Fibroblast of villous mesenchyme (primary cell): Measurements from ENCODE around the gene TMBIM6. TPM values are rescaled to one million over a fixed set of nuclear protein-coding genes. Genes with fewer than 3 reads are reported as not detected.
"Not testable (repeated sequence)": the region's sequence is repeated elsewhere in the genome, so short reads cannot be mapped to it uniquely, and the experiment has no call there.

Experiments
- DNase-seq: peaks from one replicate; pipeline ENCODE4 v3.0.0-alpha.2; 2010; ENCODE audit warnings: low read depth
- H3K4me3 ChIP-seq: 2 replicates; pipeline ENCODE4 v1.5.1; 2011; ENCODE audit warnings: low read depth, mild to moderate bottlenecking, low read length
- total RNA-seq: library from RNA; depleted of rRNA; stranded (reverse); fragments of >200 nt; gene quantifications from 2 replicates; pipeline ENCODE4 v1.2.3, GENCODE V29; 2012
- TF ChIP-seq, protein P1 (sequence below): IDR thresholded peaks from 2 replicates; pipeline ENCODE4 v1.5.1; 2012; ENCODE audit warnings: low read depth, mild to moderate bottlenecking, low read length; ENCODE audit not compliant: insufficient read depth

The TMBIM6 gene
- total RNA-seq, 1 donor, result 506 TPM

DNA sequence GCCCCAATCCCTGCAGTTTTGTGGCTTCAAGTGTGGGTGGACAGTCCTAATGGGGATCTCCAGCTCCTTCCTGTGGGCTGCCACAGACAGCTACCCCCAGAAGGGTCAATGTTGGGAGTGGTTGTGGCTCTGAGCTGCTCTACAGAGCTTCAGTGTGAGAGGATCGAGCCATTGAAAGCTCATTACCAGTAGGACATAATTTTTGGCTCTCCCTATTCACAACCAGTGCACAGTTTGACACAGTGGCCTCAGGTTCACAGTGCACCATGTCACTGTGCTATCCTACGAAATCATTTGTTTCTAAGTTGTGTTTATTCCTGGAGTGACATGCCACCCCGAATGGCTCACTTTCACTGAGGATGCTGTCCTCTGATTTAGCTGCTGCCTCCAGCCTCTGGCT is 22.8 kb downstream of the TMBIM6 start:
- DNase-seq, result no peak
- TF ChIP-seq, protein P1, sequence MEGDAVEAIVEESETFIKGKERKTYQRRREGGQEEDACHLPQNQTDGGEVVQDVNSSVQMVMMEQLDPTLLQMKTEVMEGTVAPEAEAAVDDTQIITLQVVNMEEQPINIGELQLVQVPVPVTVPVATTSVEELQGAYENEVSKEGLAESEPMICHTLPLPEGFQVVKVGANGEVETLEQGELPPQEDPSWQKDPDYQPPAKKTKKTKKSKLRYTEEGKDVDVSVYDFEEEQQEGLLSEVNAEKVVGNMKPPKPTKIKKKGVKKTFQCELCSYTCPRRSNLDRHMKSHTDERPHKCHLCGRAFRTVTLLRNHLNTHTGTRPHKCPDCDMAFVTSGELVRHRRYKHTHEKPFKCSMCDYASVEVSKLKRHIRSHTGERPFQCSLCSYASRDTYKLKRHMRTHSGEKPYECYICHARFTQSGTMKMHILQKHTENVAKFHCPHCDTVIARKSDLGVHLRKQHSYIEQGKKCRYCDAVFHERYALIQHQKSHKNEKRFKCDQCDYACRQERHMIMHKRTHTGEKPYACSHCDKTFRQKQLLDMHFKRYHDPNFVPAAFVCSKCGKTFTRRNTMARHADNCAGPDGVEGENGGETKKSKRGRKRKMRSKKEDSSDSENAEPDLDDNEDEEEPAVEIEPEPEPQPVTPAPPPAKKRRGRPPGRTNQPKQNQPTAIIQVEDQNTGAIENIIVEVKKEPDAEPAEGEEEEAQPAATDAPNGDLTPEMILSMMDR, result no peak
- no peak overlapping the region for H3K4me3 ChIP-seq

DNA sequence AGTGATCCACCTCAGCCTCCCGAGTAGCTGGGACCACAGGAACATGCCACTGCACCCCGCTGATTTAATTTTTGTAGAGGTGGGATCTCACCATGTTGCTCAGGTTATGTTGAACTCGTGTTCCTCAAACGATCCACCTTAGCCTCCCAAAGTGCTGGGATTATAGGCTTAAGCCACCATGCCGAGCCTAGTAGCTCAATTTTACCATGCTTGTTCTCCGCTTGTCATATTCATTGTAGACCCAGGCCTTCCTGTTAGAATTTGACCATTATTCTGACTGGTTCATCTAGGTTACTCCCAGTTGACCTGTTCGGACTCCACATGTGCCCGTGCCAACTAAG is 24.7 kb downstream of the TMBIM6 start:
- TF ChIP-seq, protein P1, result no peak
- DNase-seq, result no peak
- H3K4me3 ChIP-seq, result no peak overlapping the region

DNA sequence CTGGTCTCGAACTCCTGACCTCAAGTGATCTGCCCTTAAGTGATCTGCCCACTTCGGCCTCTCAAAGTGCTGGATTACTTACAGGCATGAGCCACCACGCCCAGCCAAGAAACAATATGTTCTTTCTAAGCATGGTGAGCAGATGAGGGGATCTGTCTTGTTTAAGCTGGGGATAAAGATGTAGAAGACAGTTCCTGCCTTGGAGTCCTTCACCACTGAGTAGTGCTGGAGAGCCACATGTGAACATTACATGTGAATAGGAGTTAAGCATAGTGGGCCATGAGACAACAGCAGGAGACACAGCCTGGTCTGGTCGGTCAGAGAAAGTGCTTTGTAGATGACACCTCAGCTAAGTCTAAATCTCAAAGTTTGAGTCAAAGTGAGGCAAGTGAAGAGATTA is 26.0 kb downstream of the TMBIM6 start:
- H3K4me3 ChIP-seq, result no peak overlapping the region
- DNase-seq, result no peak
- TF ChIP-seq, protein P1, result no peak

DNA sequence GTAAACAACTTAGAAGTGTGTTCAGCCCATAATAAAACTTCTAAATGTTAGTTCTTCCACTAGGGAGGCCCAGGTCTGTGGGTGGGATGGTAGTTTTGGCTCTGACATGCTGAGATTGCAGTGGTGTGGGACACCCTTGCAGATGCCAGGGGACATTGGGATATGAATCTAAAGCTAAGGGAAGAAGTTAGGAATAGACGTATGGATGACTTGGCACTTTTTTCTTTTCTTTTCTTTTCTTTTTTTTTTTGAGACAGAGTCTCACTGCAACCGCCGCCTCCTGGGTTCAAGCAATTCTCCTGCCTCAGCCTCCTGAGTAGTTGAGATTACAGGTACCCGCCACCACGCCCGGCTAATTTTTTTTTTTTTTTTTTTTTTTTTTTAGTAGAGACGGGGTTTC is 31.7 kb downstream of the TMBIM6 start:
- not testable (repeated sequence) for DNase-seq, H3K4me3 ChIP-seq

DNA sequence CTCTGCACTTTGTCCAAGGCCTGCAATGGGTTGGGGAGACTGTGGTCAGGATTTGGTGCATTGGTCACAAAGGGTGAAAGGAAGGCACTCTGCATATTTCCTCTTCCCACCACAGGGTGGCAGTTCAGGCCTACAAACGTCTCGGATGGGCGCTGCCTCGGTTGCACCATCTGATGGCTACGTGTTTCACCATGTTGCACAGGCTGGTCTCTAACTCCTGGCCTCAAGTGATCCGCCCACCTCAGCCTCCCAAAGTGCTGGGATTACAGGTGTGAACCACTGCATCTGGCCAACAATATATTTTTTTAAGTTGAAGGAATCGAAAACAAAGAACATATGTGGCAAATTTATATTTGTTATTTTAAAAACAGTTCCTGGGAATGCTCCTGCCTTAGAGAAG is 35.1 kb downstream of the TMBIM6 start:
- peak; percentile 85 for DNase-seq
- TF ChIP-seq, protein P1, result peak; percentile 84
- no peak overlapping the region for H3K4me3 ChIP-seq

DNA sequence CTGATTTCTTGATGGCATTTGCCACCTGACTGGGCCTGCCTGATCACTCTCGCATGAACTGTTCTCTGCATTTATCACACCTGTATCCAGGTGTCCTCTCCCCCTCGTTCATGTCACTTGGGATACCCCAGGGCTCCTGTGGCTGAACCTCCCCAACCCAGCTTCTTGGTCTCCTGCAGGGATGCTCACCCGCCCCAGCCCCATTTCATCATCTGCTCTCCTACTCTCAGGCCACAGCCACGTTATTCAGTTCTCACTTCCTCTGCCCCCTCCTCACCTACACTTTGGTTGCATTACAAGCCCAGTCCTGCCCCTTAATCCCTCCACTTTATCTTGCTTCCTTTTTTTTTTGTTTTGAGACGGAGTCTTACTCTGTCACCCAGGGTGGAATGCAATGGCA is 35.5 kb downstream of the TMBIM6 start:
- DNase-seq, result no peak
- TF ChIP-seq, protein P1, result no peak
- no peak overlapping the region for H3K4me3 ChIP-seq

DNA sequence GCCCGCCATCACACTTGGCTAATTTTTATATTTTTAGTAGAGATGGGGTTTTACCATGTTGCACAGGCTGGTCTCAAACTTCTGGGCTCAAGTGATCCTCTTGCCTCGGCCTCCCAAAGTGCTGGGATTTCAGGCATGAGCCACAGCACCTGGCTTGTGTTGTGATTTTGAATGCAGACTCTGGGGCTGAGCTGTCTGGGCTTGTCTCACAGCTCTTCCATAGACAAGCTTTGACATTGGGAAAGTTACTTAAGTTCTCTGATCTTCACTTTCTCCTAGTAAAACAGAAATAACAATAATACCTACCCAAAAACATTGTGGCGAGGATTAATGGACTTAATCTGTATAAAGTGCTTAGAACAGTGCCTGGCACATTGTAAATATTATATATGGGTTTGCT is 36.0 kb downstream of the TMBIM6 start:
- no peak overlapping the region for H3K4me3 ChIP-seq

More for the DNA sequence above, 36.0 kb downstream of the TMBIM6 start:
- DNase-seq, result no peak
- TF ChIP-seq, protein P1, result no peak
